MCF 10A (cell line): Measurements from ENCODE around the gene FAM156A. TPM values are rescaled to one million over a fixed set of nuclear protein-coding genes. Genes with fewer than 3 reads are reported as not detected.
"Not testable (repeated sequence)": the region's sequence is repeated elsewhere in the genome, so short reads cannot be mapped to it uniquely, and the experiment has no call there.

Experiments used
- BruUV-seq: library from RNA; stranded (reverse); fragments of 400-500 nt; replicated peaks from 2 replicates; lab custom pipeline; 2021; lab: Mats Ljungman, UMichigan
- CTCF ChIA-PET: fragments of 300-600 bp; sonication (Branson Sonifier 250); formaldehyde crosslinking; extraction: SDS; loops from one replicate; lab custom pipeline; 2021; ENCODE audit warnings: antibody characterized with exemption, inconsistent platforms; lab: Yijun Ruan, JAX
- POLR2A ChIA-PET: fragments of 300-600, 350-650 bp; sonication (Branson Sonifier 250); formaldehyde crosslinking; extraction: SDS; loops from one replicate; lab custom pipeline; 2020; ENCODE audit warnings: antibody characterized with exemption, inconsistent platforms; lab: Yijun Ruan, JAX
- DNase-seq: peaks from one replicate; pipeline ENCODE4 v3.0.0-alpha.2; 2018; ENCODE audit not compliant: unreplicated experiment
- H3K27ac Mint-ChIP-seq: one replicate; pipeline ENCODE4 v1.8.0; 2022; ENCODE audit warnings: mild to moderate bottlenecking, low read depth, mixed read lengths; ENCODE audit not compliant: unreplicated experiment
- H3K27me3 Mint-ChIP-seq: one replicate; pipeline ENCODE4 v1.8.0; 2022; ENCODE audit warnings: mixed read lengths; ENCODE audit not compliant: insufficient read depth, unreplicated experiment
- H3K36me3 Mint-ChIP-seq: one replicate; pipeline ENCODE4 v1.8.0; 2022; ENCODE audit warnings: mild to moderate bottlenecking, moderate library complexity, mixed read lengths; ENCODE audit not compliant: insufficient read depth, unreplicated experiment
- H3K4me1 Mint-ChIP-seq: one replicate; pipeline ENCODE4 v1.8.0; 2022; ENCODE audit warnings: mixed read lengths; ENCODE audit not compliant: insufficient read depth, unreplicated experiment
- H3K4me3 Mint-ChIP-seq: one replicate; pipeline ENCODE4 v1.8.0; 2022; ENCODE audit warnings: mild to moderate bottlenecking, moderate library complexity, mixed read lengths; ENCODE audit not compliant: unreplicated experiment
- H3K9me3 Mint-ChIP-seq: one replicate; pipeline ENCODE4 v1.8.0; 2022; ENCODE audit warnings: mixed read lengths; ENCODE audit not compliant: unreplicated experiment
- intact Hi-C: fragments of 100-400 bp; cut with micrococcal nuclease; formaldehyde crosslinking; loops from 2 replicates; pipeline ENCODE4 v1.14.1; 2022
- total RNA-seq: library from RNA; stranded (reverse); gene quantifications from 2 replicates; pipeline ENCODE4 v1.2.3, GENCODE V29; 2022
- TF ChIP-seq, protein P1 (sequence below): fragments of 200-600 bp; IDR thresholded peaks from one replicate; pipeline ENCODE4 v1.8.0; 2022; ENCODE audit warnings: antibody characterized with exemption, mild to moderate bottlenecking; ENCODE audit not compliant: unreplicated experiment

The FAM156A gene
- total RNA-seq, 1 experiment from 2014 or later = 19.3 TPM

- Mint-ChIP-seq H3K9me3 (no peaks in the 10 kb centered on the region), H3K27ac (peak overlapping the region; percentile 99), H3K4me3 (peak overlapping the region; percentile 87), H3K4me1 (no peaks in the 10 kb centered on the region), H3K36me3 (peaks cover 7% of the 10 kb centered on the region), H3K27me3 (no peaks in the 10 kb centered on the region)
- ChIA-PET CTCF (interaction anchor here (0.6 to 0.7 kb wide), 6 partner anchors 9 to 1303 kb away, joined by 3 to 4 read pairs (median 3); no protein-coding TSS in a partner anchor), POLR2A (interaction anchor here (0.7 to 1.1 kb wide), 4 partner anchors 11 to 291 kb away, joined by 3 to 7 read pairs (median 6); partner anchors contain the start of gene KDM5C)
- BruUV-seq = TSS peak; percentile 51
- TF ChIP-seq, protein P1, sequence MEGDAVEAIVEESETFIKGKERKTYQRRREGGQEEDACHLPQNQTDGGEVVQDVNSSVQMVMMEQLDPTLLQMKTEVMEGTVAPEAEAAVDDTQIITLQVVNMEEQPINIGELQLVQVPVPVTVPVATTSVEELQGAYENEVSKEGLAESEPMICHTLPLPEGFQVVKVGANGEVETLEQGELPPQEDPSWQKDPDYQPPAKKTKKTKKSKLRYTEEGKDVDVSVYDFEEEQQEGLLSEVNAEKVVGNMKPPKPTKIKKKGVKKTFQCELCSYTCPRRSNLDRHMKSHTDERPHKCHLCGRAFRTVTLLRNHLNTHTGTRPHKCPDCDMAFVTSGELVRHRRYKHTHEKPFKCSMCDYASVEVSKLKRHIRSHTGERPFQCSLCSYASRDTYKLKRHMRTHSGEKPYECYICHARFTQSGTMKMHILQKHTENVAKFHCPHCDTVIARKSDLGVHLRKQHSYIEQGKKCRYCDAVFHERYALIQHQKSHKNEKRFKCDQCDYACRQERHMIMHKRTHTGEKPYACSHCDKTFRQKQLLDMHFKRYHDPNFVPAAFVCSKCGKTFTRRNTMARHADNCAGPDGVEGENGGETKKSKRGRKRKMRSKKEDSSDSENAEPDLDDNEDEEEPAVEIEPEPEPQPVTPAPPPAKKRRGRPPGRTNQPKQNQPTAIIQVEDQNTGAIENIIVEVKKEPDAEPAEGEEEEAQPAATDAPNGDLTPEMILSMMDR = peak; percentile 96
- intact Hi-C loops = no loop called here
- DNase-seq = peak; percentile 94
Observed at GRCh38 chrX:52934704-52935469, 23.4 kb downstream of the FAM156A start.

DNA sequence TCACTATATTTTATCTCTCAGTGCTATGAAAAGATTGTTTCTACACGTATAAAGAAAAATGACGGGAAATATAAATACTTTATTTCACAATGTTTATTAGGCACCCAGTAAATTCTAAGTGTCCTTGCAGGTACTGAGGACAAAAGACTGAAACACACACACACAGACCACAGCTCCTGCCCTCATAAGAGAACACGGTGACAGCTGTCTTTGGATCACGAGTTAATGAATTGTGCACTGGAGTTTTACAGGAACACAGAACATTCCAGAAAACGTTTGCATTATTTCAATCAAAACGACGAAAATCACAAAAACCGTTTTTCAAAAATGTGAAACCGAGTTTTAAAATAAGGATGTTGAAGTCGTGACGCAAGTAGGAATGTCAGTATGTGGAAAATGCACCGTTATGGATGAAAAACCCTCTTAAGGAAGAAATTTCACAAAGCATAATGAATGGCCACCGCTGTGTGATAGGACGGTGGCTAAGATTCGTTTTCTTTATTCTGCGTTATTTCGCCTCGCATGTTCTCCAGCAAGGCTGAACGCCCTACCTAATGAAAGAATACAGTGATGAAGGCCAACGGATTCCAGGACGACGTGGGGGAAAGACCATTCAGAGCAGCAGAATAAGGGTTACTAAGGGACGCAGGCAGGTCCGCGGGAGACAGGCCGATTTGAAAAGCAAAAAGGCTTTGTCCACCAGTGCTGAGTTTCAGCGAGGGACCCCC, 24.2 kb downstream of the FAM156A start:
- peaks cover 7% of the 10 kb centered on the region for H3K36me3 Mint-ChIP-seq
- CTCF ChIA-PET = interaction anchor here (0.7 to 0.8 kb wide), 2 partner anchors 12 to 1781 kb away, joined by 3 to 4 read pairs; no protein-coding TSS in a partner anchor
- no TSS peak for BruUV-seq

GRCh38 chrX:52933213-52933612, 25.1 kb downstream of the FAM156A start:
- no peak for DNase-seq
- Mint-ChIP-seq H3K27ac (no peak overlapping the region), H3K27me3 (peaks cover 12% of the 10 kb centered on the region), H3K36me3 (peaks cover 7% of the 10 kb centered on the region), H3K4me3 (no peak overlapping the region), H3K9me3 (no peaks in the 10 kb centered on the region), H3K4me1 (no peaks in the 10 kb centered on the region)
- TF ChIP-seq, protein P1 = no peak
- no TSS peak for BruUV-seq
- CTCF ChIA-PET = interaction anchor here (0.7 kb wide), 2 partner anchors 11 to 140 kb away, joined by 3 to 4 read pairs; no protein-coding TSS in a partner anchor
- intact Hi-C loops = no loop called here
- POLR2A ChIA-PET = interaction anchor here (1.2 kb wide), 1 partner anchor 10 kb away, joined by 3 read pairs; no protein-coding TSS in a partner anchor

More for the DNA sequence above, 24.2 kb downstream of the FAM156A start:
- Mint-ChIP-seq H3K4me3 (peak overlapping the region; percentile 87), H3K9me3 (no peaks in the 10 kb centered on the region), H3K27ac (peak overlapping the region; percentile 99), H3K4me1 (no peaks in the 10 kb centered on the region), H3K27me3 (peaks cover 3% of the 10 kb centered on the region)
- DNase-seq = no peak
- POLR2A ChIA-PET = interaction anchor here (0.7 to 1.2 kb wide), 3 partner anchors 11 to 50 kb away, joined by 3 to 4 read pairs (median 3); no protein-coding TSS in a partner anchor
- TF ChIP-seq, protein P1 = no peak
- intact Hi-C loops = no loop called here

DNA sequence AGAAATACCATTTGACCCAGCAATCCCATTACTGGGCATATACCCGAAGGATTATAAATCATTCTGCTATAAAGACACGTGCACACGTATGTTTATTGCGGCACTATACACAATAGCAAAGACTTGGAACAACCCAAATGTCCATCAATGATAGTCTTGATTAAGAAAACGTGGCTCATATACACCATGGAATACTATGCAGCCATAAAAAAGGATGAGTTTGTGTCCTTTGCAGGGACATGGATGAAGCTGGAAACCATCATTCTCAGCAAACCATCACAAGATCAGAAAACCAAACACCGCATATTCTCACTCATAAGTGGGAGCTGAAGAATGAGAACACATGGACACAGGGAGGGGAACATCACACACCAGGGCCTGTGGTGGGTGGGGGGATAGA, 28.1 kb downstream of the FAM156A start:
- POLR2A ChIA-PET, BruUV-seq: not testable (repeated sequence)

More for the DNA sequence above, 28.1 kb downstream of the FAM156A start:
- DNase-seq, intact Hi-C loops, H3K36me3 Mint-ChIP-seq, H3K4me3 Mint-ChIP-seq, H3K9me3 Mint-ChIP-seq, CTCF ChIA-PET, H3K4me1 Mint-ChIP-seq, H3K27ac Mint-ChIP-seq: not testable (repeated sequence)
- peaks cover 29% of the 10 kb centered on the region for H3K27me3 Mint-ChIP-seq
